ENCODE data around the gene TMEM19.

TMEM19 gene

DNA sequence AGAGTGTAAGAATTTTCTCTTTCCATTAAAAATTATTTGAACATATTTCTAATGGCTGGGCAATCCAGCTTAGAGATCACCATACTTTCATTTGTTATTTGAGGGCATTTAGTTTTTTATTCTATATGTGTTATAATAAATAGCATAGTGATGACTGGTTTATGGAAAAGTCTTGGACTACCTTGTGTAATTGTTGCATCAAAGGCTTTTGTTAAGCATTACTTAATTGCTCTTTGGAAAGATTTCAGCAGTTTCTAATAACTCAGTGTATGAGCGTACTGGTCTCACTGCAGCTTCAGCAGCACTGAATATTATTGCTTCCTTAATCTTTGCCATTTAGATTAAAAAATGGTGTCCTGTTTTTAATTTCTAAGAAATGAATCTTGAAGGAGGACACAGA is 22.8 kb downstream of the TMEM19 start:
- DNase-seq (ENCODE audit: extremely low read depth in 1 of 2, low read depth in 1 of 2): no peak

DNA sequence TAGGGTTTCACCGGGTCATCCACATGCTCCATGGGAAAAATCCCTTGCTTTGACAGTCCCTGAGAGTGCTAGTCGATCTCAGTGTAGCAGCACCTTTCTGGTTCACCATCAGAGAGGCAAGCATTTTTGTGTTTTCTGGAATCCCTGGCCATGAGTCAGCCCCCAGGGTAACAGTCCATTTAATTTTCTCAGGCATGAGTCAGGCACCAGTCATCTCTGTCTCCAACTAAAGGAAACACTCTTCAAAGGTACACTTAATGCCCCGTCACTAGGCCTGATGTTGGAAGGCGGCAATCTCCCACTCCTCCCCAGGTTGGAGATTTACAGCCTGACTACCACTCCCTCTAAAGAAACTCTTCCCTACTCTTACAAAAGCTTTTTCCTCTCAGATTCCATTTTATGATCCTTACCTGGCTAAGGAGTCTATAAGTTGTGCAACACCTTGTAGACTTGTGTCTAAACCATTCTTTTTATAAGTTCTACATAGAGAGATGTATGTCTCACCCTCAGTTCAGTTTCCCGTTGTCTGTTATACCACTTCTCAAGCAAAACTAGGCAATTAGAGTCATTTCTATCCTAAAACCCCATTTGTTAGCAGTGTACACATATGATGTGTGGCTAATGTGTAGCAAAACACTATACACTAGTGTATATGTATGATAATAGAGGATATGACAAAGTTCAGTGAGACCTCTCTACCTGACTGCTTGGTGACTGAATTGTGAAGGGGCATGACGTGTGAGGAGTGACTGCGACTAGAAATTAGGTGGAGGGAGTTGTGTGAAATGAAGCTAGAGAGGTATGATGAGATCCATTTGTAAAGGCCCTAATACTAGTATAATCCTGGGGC is 24.6 kb downstream of the TMEM19 start:
- DNase-seq (ENCODE audit: extremely low read depth in 1 of 2, low read depth in 1 of 2): no peak

DNA sequence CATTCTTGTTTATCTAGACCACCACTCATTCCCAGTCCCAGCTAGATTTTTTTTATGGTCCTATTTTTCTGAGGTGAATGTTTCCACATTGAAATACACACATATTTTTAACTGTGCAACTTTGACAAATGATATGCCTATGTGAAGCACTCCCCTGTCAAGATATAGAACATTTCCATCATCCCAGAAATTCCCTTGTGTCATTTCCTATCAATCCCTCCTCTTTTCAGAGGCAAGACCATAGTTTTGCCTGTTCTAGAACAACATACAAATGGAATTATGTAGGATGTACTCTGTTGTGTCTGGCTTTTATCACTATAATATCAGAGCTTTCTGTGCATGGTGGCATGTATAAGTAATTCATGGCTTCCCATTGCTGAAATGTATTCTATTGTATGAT is 32.7 kb downstream of the TMEM19 start:
- no peak for DNase-seq (ENCODE audit: extremely low read depth in 1 of 2, low read depth in 1 of 2)

DNA sequence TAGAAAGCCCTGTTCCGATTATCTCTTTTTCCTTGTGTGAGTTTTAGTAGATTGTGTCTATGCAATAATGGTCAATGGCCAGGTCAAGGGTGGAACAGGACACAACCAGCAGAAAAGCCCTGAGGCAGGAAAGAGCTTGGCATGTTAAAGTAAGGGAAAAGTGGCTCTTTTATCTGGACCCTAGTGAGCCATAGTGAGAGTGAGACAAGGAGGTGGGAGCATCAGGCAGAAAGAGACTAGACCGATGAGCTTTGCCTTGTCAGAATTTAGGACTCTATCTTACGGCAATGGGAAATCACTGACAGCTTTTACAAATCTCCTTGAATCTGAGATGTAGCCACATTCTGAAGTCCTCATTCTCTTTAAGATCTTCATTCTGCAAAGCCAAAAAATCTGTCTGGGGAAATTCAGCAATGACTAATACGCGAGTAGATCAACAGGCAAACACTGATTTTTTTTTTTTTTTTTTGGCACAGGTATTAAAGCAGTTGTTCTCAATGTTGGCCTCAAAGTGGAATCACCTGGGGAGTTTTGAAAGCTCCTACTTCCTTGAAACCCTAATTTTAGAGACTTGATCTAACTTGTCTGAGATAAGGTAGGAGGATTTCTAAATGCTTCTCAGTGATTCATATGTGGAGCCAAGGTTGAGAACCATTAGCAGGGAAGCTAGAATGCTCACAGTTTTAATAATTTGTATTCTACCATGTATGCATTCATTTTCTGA is 33.9 kb downstream of the TMEM19 start:
- DNase-seq (ENCODE audit: extremely low read depth in 1 of 2, low read depth in 1 of 2): no peak

DNA sequence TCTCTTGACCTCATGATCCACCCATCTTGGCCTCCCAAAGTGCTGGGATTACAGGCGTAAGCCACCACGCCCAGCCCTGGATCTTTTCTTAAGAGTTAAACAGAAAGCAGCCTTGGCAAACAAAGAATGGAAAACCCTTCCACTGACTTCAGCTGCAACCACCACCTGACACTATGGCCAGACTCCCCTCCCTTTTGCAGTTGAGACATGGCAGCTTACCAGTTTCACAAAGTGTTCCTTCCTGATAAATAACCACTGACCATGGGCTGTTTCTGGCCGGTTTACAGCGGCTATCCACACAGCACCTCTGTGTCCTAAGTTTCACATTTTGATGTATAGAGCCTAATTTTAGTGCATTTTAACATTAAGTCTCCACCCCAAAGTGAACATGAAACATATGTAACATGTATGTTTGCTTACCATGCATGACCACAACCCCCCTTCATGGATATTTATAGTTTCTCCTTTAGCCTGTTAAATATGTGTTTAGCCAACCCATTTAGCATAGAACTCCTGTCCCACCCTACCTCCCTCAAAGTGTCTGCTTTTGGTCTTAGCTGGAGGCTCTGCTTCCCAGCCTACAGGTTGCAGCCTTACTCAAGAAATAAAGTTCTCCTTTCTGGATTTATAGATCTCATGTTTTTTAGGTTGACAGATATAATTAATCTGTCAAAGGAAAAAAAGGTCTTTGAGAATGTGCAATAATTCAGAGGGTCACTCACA is 36.1 kb downstream of the TMEM19 start:
- no peak for DNase-seq (ENCODE audit: extremely low read depth in 1 of 2, low read depth in 1 of 2)

DNA sequence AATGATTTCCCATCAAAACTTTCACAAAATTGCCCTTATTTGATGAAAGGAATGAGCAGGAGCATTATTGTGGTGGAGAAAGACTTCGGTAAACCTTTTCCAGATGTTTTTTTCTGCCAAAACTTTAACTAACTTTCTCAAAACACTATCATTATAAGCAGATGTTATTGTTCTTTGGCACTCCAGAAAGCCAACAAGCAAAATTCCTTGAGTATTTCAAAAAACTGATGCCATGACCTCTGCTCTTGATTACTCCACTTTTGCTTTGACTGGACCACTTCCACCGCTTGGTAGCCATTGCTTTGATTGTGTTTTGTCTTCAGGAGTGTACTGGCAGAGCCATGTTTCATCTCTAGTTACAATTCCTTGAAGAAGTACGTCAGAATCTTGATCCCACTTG is 39.1 kb downstream of the TMEM19 start:
- DNase-seq (ENCODE audit: extremely low read depth in 1 of 2, low read depth in 1 of 2): no peak

DNA sequence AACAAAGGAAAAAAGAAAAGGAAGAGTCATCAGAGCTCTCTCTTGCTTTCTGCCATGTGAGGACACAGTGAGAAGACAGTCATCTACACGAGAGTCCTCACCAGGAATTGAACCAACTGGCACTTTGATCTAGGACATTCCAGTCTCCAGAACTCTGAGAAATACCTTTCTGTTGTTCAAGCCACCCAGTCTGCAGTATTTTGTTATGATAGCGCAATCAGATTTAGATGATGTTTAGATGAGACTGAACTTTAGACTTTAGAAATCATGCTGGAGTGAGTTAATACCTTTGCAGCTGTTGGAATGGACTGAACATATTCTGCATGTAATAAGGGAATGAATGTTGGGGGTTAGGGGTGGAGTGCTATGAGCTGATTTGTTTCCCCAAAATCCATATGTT is 40.7 kb downstream of the TMEM19 start:
- DNase-seq (ENCODE audit: extremely low read depth in 1 of 2, low read depth in 1 of 2): no peak

DNA sequence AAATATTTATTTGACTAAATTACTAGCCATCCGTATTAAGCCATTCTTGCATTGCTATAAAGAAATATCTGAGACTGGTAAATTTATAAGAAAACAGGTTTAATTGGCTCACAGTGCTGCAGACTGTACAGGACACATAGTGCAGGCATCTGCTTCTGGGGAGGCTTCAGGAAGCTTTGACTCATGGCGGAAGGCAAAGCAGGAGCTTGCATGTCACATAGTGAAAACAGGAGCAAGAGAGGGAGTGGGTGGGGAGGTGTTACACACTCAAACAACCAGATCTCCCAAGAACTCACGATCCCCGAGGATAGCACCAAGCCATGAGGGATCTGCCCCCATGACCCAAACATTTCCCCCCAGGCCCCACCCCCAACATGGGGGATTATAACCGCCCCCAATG is 42.1 kb downstream of the TMEM19 start:
- no peak for DNase-seq (ENCODE audit: extremely low read depth in 1 of 2, low read depth in 1 of 2)

DNA sequence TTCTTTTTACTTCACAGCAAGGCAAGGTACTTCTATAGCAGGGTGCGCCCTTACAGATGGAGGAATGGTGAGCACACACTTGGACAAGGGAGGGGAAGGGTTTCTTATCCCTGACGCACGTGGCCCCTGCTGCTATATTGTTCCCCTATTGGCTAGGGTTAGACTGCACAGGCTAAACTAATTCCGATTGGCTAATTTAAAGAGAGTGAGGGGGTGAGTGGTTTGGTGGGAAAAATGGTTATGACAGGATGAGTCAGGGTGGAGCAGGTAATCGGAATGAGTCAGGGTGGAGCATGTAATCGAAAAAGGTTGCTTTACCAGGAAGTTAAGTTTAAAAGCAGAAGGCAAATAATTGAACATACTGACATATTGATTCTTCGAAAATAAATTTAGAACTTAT is 45.1 kb downstream of the TMEM19 start:
- DNase-seq (ENCODE audit: extremely low read depth in 1 of 2, low read depth in 1 of 2): no peak

DNA sequence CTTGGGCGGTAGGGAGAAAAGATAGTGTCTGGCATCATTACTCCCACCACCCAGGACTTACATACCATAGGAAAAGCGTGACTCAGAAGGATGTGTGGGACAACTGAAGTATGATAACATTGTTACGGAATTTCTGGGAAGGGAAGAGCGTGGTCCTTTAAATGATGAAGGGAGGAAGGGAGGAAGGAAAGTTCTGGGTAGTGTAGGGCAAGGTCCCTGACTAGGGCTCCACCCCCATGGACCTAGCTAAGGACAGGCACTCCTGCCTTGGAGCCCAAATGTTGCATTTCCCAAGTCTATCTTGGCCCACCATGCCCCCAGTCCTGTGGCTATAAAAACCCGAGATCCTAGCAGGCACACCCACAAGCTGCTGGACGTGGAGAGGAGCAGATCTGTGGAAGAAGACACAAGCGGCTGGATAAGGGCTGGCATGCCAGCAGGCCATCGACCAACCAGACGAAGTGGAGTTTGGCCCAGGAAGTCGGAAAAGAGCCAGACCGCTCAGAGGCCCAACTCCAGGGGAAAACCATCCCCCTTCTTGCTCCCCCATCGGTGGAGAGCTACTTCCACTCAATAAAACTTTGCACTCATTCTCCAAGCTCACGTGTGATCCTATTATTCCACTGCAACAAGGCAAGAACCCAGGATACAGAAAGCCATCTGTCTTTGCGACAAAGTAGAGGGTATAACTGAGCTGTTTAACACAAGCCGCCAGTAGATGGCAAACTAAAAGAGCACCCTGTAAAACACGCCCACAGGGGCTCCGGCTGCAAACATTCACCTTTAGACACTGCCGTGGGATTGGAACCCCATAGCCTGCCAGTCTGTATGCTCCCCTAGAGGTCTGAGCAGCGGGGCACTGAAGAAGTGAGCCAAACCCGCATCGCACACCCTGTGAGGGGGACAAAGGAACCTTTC is 45.8 kb downstream of the TMEM19 start:
- DNase-seq (ENCODE audit: extremely low read depth in 1 of 2, low read depth in 1 of 2): no peak

DNA sequence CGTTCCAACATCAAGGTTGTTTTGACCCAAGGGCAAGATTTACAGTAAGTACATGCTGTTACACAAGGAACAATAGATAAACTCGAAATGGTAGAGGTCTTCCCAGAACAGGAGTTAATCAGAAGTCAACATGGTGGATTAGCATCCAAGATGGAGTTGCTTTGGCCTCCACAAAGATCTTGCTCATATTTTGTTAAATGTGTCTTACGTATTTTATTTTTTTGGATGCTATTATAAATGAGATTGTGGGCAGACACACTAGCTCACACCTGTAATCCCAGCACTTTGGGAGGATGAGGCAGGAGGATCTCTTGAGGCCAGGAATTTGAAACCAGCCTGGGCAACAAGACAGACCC is 46.5 kb downstream of the TMEM19 start:
- no peak for DNase-seq (ENCODE audit: extremely low read depth in 1 of 2, low read depth in 1 of 2)

DNA sequence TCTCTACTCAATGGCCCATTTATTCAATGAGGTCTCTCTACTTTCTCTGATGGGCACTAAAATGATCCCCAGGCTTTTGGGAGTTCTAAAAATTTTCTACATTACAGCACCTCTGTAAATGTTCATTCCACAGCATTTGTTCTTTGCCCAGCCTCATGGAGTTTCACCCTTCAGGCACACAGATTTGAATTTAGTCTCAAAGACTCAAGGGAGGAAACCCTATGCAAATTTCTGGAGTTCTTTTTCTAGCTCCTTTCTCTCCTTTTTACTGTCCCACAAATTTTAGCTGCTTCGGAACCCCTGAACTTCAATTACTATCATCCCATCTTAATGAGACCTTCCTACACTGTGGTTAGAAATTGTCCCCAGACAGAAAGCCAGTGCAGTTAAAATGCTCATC is 51.3 kb downstream of the TMEM19 start:
- no peak for DNase-seq (ENCODE audit: extremely low read depth in 1 of 2, low read depth in 1 of 2)

DNA sequence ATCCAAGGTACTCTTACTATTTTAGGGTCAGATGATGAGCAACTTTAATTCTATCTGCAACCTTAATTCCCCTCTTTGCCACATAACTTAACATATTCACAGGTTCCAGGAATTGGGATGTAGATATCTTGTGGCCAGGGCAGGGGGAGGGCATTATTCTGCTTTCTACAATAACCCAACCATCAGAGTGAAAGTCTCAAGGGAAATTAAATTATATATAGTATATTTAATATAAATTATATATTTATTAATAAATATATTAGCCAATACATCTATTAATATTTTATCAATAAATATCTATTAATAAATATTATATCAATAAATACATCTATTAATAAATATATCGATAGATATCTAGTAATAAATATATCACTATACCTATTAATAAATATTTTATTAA is 57.1 kb downstream of the TMEM19 start:
- DNase-seq (ENCODE audit: extremely low read depth in 1 of 2, low read depth in 1 of 2): no peak

DNA sequence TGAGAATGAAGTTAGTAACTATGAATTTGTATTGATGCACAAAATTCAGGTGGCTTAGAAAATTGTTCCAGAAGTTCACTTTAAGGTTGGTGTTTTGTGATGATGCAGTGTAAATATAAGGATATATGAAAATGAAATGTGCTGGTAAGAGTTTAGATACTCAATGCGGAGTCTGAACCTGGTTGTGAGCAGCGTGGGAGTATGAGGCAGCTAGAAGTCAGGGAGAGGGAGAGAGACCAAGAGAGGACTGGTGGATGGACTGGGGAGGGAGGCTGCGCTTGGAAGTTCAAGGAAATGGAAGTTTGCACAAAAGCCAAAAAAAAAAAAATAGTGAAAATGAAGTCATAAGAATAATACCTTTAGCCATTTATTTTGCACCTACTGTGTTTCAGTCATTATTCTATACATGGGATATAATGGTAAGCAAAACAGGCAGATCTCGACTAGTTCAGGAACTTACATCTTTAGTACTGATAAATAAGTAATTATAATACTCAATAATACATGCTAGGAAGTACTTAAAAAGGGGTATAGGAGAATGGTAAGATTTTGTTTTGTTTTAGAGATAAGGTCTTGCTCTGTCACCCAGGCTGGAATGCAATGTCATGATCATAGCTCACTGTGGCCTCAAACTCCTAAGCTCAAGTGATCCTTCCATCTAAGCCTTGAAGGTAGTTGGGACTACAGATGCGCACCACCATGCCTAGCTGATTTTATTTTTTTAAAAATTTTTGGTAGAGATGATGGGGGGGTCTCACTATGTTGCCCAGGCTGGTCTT is 58.8 kb downstream of the TMEM19 start:
- no peak for DNase-seq (ENCODE audit: extremely low read depth in 1 of 2, low read depth in 1 of 2)

DNA sequence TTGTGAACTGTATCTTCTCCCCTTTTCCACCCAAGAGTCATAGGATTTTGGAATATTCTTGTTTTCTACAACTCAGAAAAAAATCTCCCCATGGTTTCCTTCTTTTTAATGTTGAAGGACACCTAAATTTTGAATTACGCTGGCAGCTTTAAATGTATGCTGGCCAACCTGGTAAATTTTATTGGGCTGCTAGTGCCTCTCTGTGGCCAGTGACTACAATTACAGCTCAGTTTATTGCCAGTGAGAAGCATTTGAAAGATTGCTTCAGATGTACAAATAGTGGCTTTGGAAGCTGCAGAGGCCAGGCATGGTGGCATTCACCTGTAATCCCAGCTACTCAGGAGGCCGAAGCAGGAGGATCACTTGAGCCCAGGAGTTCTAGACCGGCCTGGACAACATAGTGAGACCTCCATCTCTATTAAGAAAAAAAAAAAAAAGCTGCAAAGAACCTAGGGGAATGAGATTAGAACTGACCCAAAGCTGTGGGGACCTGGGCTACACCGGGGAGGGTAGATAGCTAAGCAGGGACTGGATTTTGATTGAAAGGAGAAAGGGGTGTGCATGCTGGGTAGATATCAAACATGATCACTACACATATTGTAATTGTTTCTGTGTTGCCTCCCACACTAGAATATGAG is 61.2 kb downstream of the TMEM19 start:
- DNase-seq (ENCODE audit: extremely low read depth in 1 of 2, low read depth in 1 of 2): peak in 1 of 2 donors; percentile 1

DNA sequence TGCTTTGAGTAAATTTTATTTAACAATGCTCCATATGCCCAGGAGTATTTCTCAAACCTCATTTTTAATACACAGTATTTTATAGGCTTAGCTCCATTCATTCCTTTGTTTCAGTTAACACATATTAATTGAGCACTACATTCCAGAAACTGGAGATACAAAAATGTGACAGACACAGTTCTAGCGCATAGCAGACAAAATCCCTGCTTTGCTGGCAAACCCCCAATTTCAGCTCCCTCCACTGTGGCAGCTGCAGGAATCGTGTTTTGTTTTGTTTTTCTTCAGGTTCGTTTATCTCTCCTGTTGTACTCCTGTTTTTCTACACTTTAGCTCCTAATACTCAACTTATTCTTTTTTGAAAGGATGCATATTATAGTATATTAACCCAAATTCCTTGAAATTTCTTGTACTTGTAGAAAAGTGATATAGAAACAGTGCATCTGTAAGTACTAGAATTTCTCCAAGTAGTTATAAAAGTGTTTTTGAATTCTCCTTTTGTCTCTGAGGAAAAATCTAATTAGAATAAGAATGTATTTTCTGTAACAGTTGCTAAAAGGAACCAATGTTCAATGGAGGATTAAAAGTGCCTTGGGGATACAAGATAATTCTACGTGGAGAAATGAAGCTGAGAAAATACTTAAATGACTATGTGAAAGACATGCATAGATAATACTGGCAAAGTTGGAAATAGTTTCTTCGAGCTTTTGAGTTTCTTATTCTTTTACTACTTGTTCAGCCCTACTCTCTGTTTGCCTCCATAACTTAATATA is 62.4 kb downstream of the TMEM19 start:
- DNase-seq (ENCODE audit: extremely low read depth in 1 of 2, low read depth in 1 of 2): no peak

DNA sequence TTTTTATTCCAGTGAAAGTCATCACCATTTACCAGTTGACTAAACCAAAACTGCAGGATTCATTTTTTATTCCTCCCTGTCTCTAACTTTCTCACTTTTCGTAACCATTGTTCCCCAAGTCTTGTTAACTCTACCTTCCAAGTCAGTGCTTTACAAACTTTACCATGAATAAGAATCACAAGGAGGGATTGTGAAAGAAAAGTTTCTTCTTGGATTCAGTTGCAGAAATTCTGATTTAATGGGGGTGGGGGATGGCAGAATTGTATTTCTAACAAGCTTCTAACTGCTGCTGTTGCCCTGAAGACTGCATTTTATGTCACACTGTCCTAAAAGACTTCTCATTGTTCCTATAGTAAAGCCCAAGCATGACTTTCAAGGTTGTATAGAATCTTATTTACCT is 63.8 kb downstream of the TMEM19 start:
- DNase-seq (ENCODE audit: extremely low read depth in 1 of 2, low read depth in 1 of 2): no peak

DNA sequence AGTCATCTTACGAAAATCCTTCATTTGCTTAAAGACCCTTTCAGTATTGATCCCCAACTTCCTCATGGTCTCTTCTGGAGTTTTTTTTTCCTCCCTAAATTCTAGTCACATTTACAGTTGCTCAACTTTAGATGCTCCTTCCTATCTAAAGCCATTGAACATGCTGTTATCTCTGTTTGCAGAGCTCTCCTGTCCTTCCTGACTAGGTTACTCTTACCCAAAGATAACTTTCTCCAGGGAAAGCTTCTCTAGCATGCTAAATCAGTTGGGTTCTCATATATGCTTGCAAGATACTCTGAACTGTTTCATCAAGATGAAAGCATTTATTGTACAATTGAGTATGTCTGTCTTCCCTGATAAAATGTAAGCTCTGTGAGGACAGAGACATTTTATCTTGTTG is 67.0 kb downstream of the TMEM19 start:
- DNase-seq (ENCODE audit: extremely low read depth in 1 of 2, low read depth in 1 of 2): no peak

Measured in stimulated activated CD8-positive, alpha-beta memory T cell treated with anti-CD3 and anti-CD28 coated beads, Interleukin-7, amount 100 ng/mL, for 48 hours (primary cell).